OCI-LY1 (cell line): ENCODE results near the gene IRX6.

Source experiments
- H2AFZ ChIP-seq: fragments of 200-600 bp; sonication (generic), shearing (Covaris generic); 2 replicates; pipeline ENCODE4 v1.6.0; 2014; ENCODE audit warnings: antibody characterized with exemption, mild to moderate bottlenecking, low read length
- H3F3A ChIP-seq: fragments of 200-600 bp; sonication (generic), shearing (Covaris generic); 2 replicates; pipeline ENCODE4 v1.6.0; 2014; ENCODE audit warnings: mild to moderate bottlenecking, antibody characterized with exemption, low read length, moderate library complexity; ENCODE audit not compliant: insufficient read depth
- H3K27ac ChIP-seq: fragments of 200-600 bp; sonication (generic); 2 replicates; pipeline ENCODE4 v1.5.1; 2014; ENCODE audit warnings: low read length, mixed run types, mild to moderate bottlenecking, low read depth; ENCODE audit not compliant: poor library complexity, severe bottlenecking
- H3K27me3 ChIP-seq: fragments of 200-600 bp; sonication (generic); 2 replicates; pipeline ENCODE4 v1.6.0; 2014; ENCODE audit warnings: antibody characterized with exemption, mild to moderate bottlenecking, low read length, moderate library complexity; ENCODE audit not compliant: insufficient read depth
- H3K36me3 ChIP-seq: fragments of 200-600 bp; sonication (generic); 2 replicates; pipeline ENCODE4 v1.6.1; 2014; ENCODE audit warnings: mild to moderate bottlenecking, antibody characterized with exemption, low read length, moderate library complexity, mixed read lengths; ENCODE audit not compliant: insufficient read depth
- H3K4me1 ChIP-seq: fragments of 200-600 bp; sonication (generic); 2 replicates; pipeline ENCODE4 v1.5.1; 2014; ENCODE audit warnings: mild to moderate bottlenecking, low read length, moderate library complexity; ENCODE audit not compliant: insufficient read depth, severe bottlenecking
- H3K4me2 ChIP-seq: fragments of 200-600 bp; sonication (generic), shearing (Covaris generic); 2 replicates; pipeline ENCODE4 v1.6.1; 2014; ENCODE audit warnings: low read length
- H3K4me3 ChIP-seq: fragments of 200-600 bp; sonication (generic); 2 replicates; pipeline ENCODE4 v1.5.1; 2014; ENCODE audit warnings: low read length, low read depth, mild to moderate bottlenecking, mixed read lengths; ENCODE audit not compliant: poor library complexity, severe bottlenecking
- H3K79me2 ChIP-seq: fragments of 200-600 bp; shearing (Covaris generic); 2 replicates; pipeline ENCODE4 v1.6.1; 2016; ENCODE audit warnings: mixed run types, low read length, mixed read lengths; ENCODE audit not compliant: insufficient read depth
- H3K9ac ChIP-seq: fragments of 200-600 bp; sonication (generic), shearing (Covaris generic); 2 replicates; pipeline ENCODE4 v1.6.1; 2014; ENCODE audit warnings: mild to moderate bottlenecking, low read length, mixed read lengths
- H3K9me2 ChIP-seq: fragments of 200-600 bp; sonication (generic), shearing (Covaris generic); 2 replicates; pipeline ENCODE4 v1.6.1; 2014; ENCODE audit warnings: low read depth, mild to moderate bottlenecking, low read length, mixed read lengths
- H3K9me3 ChIP-seq: fragments of 200-600 bp; shearing (Covaris generic); 2 replicates; pipeline ENCODE4 v1.6.1; 2014; ENCODE audit warnings: low read length, mixed read lengths
- H4K20me1 ChIP-seq: fragments of 200-600 bp; sonication (generic), shearing (Covaris generic); 2 replicates; pipeline ENCODE4 v1.6.0; 2016; ENCODE audit warnings: mild to moderate bottlenecking, low read length; ENCODE audit not compliant: insufficient read depth
- CTCF ChIP-seq: fragments of 200-600 bp; sonication (generic), shearing (Covaris generic); IDR thresholded peaks from 2 replicates; pipeline ENCODE4 v1.5.1; 2017; ENCODE audit warnings: mild to moderate bottlenecking, antibody characterized with exemption, low read length, moderate library complexity, mixed read lengths
- EZH2 ChIP-seq: fragments of 200-600 bp; sonication (generic), shearing (Covaris generic); IDR thresholded peaks from 2 replicates; pipeline ENCODE4 v1.8.0; 2017; ENCODE audit warnings: borderline replicate concordance, mixed run types, mild to moderate bottlenecking, antibody characterized with exemption, low read length, moderate library complexity, mixed read lengths

IRX6 gene

GRCh38 chr16:55333684-55334083 lies 9.7 kb downstream of the IRX6 start:
- Histone ChIP-seq H3F3A (no peaks in the 10 kb centered on the region), H3K27me3 (no peaks in the 10 kb centered on the region), H3K4me2 (no peak overlapping the region), H2AFZ (no peak overlapping the region), H3K9me2 (no peaks in the 10 kb centered on the region), H4K20me1 (no peaks in the 10 kb centered on the region), H3K9me3 (no peaks in the 10 kb centered on the region), H3K27ac (no peak overlapping the region), H3K79me2 (no peaks in the 10 kb centered on the region), H3K9ac (no peak overlapping the region), H3K4me3 (no peak overlapping the region), H3K4me1 (no peaks in the 10 kb centered on the region), H3K36me3 (no peaks in the 10 kb centered on the region)
- TF ChIP-seq EZH2 (no peak), CTCF (no peak)

DNA sequence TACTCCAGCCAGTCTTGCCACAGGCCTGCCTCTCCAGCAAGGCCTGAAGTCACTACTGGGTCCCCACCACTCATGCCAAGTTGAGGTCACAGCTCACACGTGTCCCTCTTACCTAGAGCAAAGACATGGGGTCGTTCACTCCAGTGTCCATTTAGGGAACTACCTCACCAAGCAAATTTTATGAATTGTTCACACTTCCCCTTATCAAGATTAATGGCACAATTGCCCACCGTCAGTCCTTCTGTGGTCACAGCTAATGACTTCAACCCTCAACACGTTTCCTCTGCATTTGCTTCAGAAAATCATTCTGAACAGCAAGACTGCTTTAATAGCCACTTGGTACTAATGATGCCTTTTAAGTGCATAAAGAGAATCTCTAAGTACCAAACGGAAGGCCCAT lies 14.6 kb downstream of the IRX6 start:
- Histone ChIP-seq H3K4me2 (no peak overlapping the region), H4K20me1 (no peaks in the 10 kb centered on the region), H3K9me3 (no peaks in the 10 kb centered on the region), H3K4me3 (no peak overlapping the region), H2AFZ (no peak overlapping the region), H3K79me2 (no peaks in the 10 kb centered on the region), H3K9ac (no peak overlapping the region), H3F3A (no peaks in the 10 kb centered on the region), H3K27ac (no peak overlapping the region), H3K4me1 (no peaks in the 10 kb centered on the region), H3K9me2 (no peaks in the 10 kb centered on the region), H3K27me3 (no peaks in the 10 kb centered on the region), H3K36me3 (no peaks in the 10 kb centered on the region)
- TF ChIP-seq EZH2, result no peak
- TF ChIP-seq CTCF, result no peak

DNA sequence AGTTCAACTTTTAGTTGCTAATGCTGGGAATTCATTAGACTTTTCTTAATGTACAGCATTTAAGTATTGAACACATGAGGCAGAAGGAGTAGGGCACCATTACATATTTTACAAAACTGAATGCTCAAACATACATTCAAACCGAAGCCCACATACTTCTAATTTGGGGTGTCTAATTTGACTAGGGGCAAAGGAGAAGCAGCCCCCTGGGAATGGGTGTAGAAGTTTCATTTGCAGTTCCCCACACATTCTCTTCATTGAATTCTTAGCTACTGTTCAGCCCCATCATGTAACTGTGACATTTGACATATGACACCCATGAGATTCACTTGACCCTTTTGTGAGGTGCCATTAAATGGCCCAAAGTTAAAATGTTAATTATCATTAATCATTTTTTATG lies 16.4 kb downstream of the IRX6 start:
- H3K4me1 ChIP-seq, result no peaks in the 10 kb centered on the region
- H3K27me3 ChIP-seq, result no peaks in the 10 kb centered on the region
- H3K9me2 ChIP-seq, result no peaks in the 10 kb centered on the region
- no peak overlapping the region for H3K4me3 ChIP-seq
- no peaks in the 10 kb centered on the region for H4K20me1 ChIP-seq
- H3K36me3 ChIP-seq, result no peaks in the 10 kb centered on the region
- no peak overlapping the region for H3K4me2 ChIP-seq
- H3F3A ChIP-seq, result no peaks in the 10 kb centered on the region
- H2AFZ ChIP-seq, result no peak overlapping the region
- TF ChIP-seq EZH2 (no peak), CTCF (no peak)
- no peak overlapping the region for H3K27ac ChIP-seq
- no peaks in the 10 kb centered on the region for H3K79me2 ChIP-seq
- no peak overlapping the region for H3K9ac ChIP-seq
- no peaks in the 10 kb centered on the region for H3K9me3 ChIP-seq
